ENCODE data around the gene ABCC11. TPM values are rescaled to one million over a fixed set of nuclear protein-coding genes. Genes with fewer than 3 reads are reported as not detected.

ABCC11 gene
- total RNA-seq, 4 donors from 2014 or later = 0.09 to 0.57 (median 0.19) TPM; not detected in 1

- intact Hi-C loops (cut with DNase I) = loop anchor here (10.0 kb wide), 1 partner anchor 1122 kb away; no protein-coding TSS in a partner anchor
- 12 to 14% methylated on average over 9 to 16 of the region's 16 CpGs for WGBS, 2 donors
- Histone ChIP-seq H3K4me1 (peaks cover 3 to 6% (median 4%) of the 10 kb centered on the region in 3 donors), H3K27ac (no peak overlapping the region), H3K9me3 (no peaks in the 10 kb centered on the region), H3K4me3 (no peak overlapping the region), H3K36me3 (no peaks in the 10 kb centered on the region), H3K27me3 (peaks cover 0 to 40% (median 0%) of the 10 kb centered on the region in 4 donors)
- DNase-seq = peak; percentile 31
- TF ChIP-seq POLR2A (IDR thresholded peaks at IDR 0.05) = no peak
- TF ChIP-seq CTCF (IDR thresholded peaks at IDR 0.05) = peak; percentile 80 to 94 (median 86)
Measured at GRCh38 chr16:48156790-48157209, 90.5 kb downstream of the ABCC11 start.

GRCh38 chr16:48155926-48156789 is 91.2 kb downstream of the ABCC11 start, which contains the start of gene ABCC12:
Gene ABCC12, minus strand, starts transcription at chr16:48155993. Its CDS starts 9,569 bp downstream, at chr16:48146424.
- H3K27me3 ChIP-seq = peaks cover 0 to 40% (median 0%) of the 10 kb centered on the region in 4 donors
- H3K4me3 ChIP-seq = no peak within 1 kb of the TSS
- H3K27ac ChIP-seq = no peak within 1 kb of the TSS
- WGBS, 2 donors = 47 to 61% methylated on average over 16 to 21 of the region's 24 CpGs
- no peak for TF ChIP-seq POLR2A (IDR thresholded peaks at IDR 0.05)
- TF ChIP-seq CTCF (IDR thresholded peaks at IDR 0.05) = no peak
- peaks cover 3 to 6% (median 4%) of the 10 kb centered on the region in 3 donors for H3K4me1 ChIP-seq
- no peaks in the 10 kb centered on the region for H3K9me3 ChIP-seq
- no peaks in the 10 kb centered on the region for H3K36me3 ChIP-seq
- DNase-seq = no peak
- intact Hi-C loops (cut with DNase I) = loop anchor here (10.0 kb wide), 1 partner anchor 1121 kb away; no protein-coding TSS in a partner anchor

GRCh38 chr16:48153774-48154173 is 93.6 kb downstream of the ABCC11 start:
- Histone ChIP-seq H3K9me3 (peaks cover 0 to 5% (median 0%) of the 10 kb centered on the region in 3 donors), H3K4me3 (no peak overlapping the region), H3K36me3 (no peaks in the 10 kb centered on the region), H3K4me1 (peaks cover 3 to 6% (median 4%) of the 10 kb centered on the region in 3 donors), H3K27me3 (peaks cover 0 to 40% (median 0%) of the 10 kb centered on the region in 4 donors), H3K27ac (no peak overlapping the region)
- intact Hi-C loops (cut with DNase I) = loop anchor here (10.0 kb wide), 1 partner anchor 1119 kb away; no protein-coding TSS in a partner anchor
- no peak for DNase-seq
- TF ChIP-seq POLR2A (IDR thresholded peaks at IDR 0.05) (no peak), CTCF (IDR thresholded peaks at IDR 0.05) (no peak)
- 53 to 71% methylated on average over 2 of the region's 5 CpGs for WGBS, 2 donors

- H3K4me3 ChIP-seq = no peak overlapping the region
- H3K9me3 ChIP-seq = peaks cover 0 to 9% (median 0%) of the 10 kb centered on the region in 3 donors
- no peak for DNase-seq
- H3K36me3 ChIP-seq = no peaks in the 10 kb centered on the region
- peaks cover 0 to 35% (median 0%) of the 10 kb centered on the region in 4 donors for H3K27me3 ChIP-seq
- peaks cover 3 to 6% (median 4%) of the 10 kb centered on the region in 3 donors for H3K4me1 ChIP-seq
- no peak overlapping the region for H3K27ac ChIP-seq
- intact Hi-C loops (cut with DNase I) = loop anchor here (10.0 kb wide), 1 partner anchor 1117 kb away; no protein-coding TSS in a partner anchor
- 93 to 100% methylated on average over 1 to 9 of the region's 9 CpGs for WGBS, 2 donors
- no peak for TF ChIP-seq POLR2A (IDR thresholded peaks at IDR 0.05)
- no peak for TF ChIP-seq CTCF (IDR thresholded peaks at IDR 0.05)
Measured at GRCh38 chr16:48152226-48152625, 95.1 kb downstream of the ABCC11 start.

GRCh38 chr16:48150707-48151106 is 96.6 kb downstream of the ABCC11 start:
- intact Hi-C loops (cut with DNase I) = loop anchor here (10.0 kb wide), 1 partner anchor 1116 kb away; no protein-coding TSS in a partner anchor
- no peak for TF ChIP-seq POLR2A (IDR thresholded peaks at IDR 0.05)
- no peak for TF ChIP-seq CTCF (IDR thresholded peaks at IDR 0.05)
- no peak overlapping the region for H3K4me3 ChIP-seq
- 55 to 71% methylated on average over 1 of the region's 1 CpG for WGBS, 2 donors
- no peaks in the 10 kb centered on the region for H3K4me1 ChIP-seq
- no peak for DNase-seq
- no peak overlapping the region for H3K27ac ChIP-seq
- H3K36me3 ChIP-seq = no peaks in the 10 kb centered on the region
- H3K9me3 ChIP-seq = peaks cover 0 to 9% (median 0%) of the 10 kb centered on the region in 3 donors
- H3K27me3 ChIP-seq = peaks cover 0 to 25% (median 0%) of the 10 kb centered on the region in 4 donors
